IMR-90 (cell line): ENCODE results near the gene PLIN5. TPM values are rescaled to one million over a fixed set of nuclear protein-coding genes. Genes with fewer than 3 reads are reported as not detected.

ENCODE experiments used
- ATAC-seq: fragments of 200-7000 bp; cut with Tn5 transposase; 2 replicates; pipeline ENCODE4 v1.9.1; 2020; ENCODE audit warnings: low read depth, mild to moderate bottlenecking, moderate library complexity
- BruUV-seq: library from RNA; stranded (reverse); fragments of 400-500 nt; replicated peaks from 2 replicates; lab custom pipeline; 2021; lab: Mats Ljungman, UMichigan
- CTCF ChIA-PET: fragments of 300-600 bp; formaldehyde crosslinking; extraction: SDS; loops from one replicate; lab custom pipeline; 2021; ENCODE audit warnings: antibody characterized with exemption; lab: Yijun Ruan, JAX
- POLR2A ChIA-PET: fragments of 300-600 bp; sonication (Branson Sonifier 250); formaldehyde crosslinking; loops from one replicate; lab custom pipeline; 2022; ENCODE audit warnings: antibody characterized with exemption; ENCODE audit not compliant: unreplicated experiment; lab: Charles Lee
- DNase-seq: peaks from one replicate; pipeline ENCODE4 v3.0.0; 2013
- H2AFZ ChIP-seq: replicated peaks from 2 replicates; pipeline ENCODE3; 2013; ENCODE audit warnings: low read length, mild to moderate bottlenecking; ENCODE audit not compliant: poor library complexity
- H2AK5ac ChIP-seq: 2 replicates; pipeline ENCODE4 v1.6.1; 2013; ENCODE audit warnings: low read depth, low read length, inconsistent platforms
- H2AK9ac ChIP-seq: replicated peaks from 2 replicates; pipeline ENCODE3; 2013; ENCODE audit warnings: mild to moderate bottlenecking, low read depth, low read length, moderate library complexity; ENCODE audit not compliant: poor library complexity
- H2BK120ac ChIP-seq: 2 replicates; pipeline ENCODE4 v1.6.1; 2013; ENCODE audit warnings: low read depth, low read length, inconsistent platforms
- H2BK15ac ChIP-seq: 3 replicates; pipeline ENCODE4 v1.6.1; 2013; ENCODE audit warnings: low read depth, low read length, inconsistent platforms
- H2BK20ac ChIP-seq: 2 replicates; pipeline ENCODE4 v1.6.1; 2013; ENCODE audit warnings: low read depth, mild to moderate bottlenecking, inconsistent platforms, low read length, moderate library complexity
- H2BK5ac ChIP-seq: 2 replicates; pipeline ENCODE4 v1.6.1; 2013; ENCODE audit warnings: mild to moderate bottlenecking, low read depth, low read length, inconsistent platforms; ENCODE audit not compliant: poor library complexity, severe bottlenecking
- H3K14ac ChIP-seq: replicated peaks from 2 replicates; pipeline ENCODE4 v1.6.1; 2013; ENCODE audit warnings: low read depth, low read length, inconsistent platforms
- H3K18ac ChIP-seq: 2 replicates; pipeline ENCODE4 v1.6.1; 2013; ENCODE audit warnings: low read depth, low read length, control low read depth
- H3K23ac ChIP-seq: 2 replicates; pipeline ENCODE4 v1.6.1; 2013; ENCODE audit warnings: low read depth, low read length, inconsistent platforms
- H3K27ac ChIP-seq: 2 replicates; pipeline ENCODE4 v1.5.1; 2013; ENCODE audit warnings: mild to moderate bottlenecking, control low read depth, low read length; ENCODE audit not compliant: insufficient read depth
- H3K27me3 ChIP-seq: 2 replicates; pipeline ENCODE4 v1.6.1; 2013; ENCODE audit warnings: low read length; ENCODE audit not compliant: control insufficient read depth, insufficient read depth
- H3K36me3 ChIP-seq: 2 replicates; pipeline ENCODE4 v1.6.1; 2013; ENCODE audit warnings: low read length, mixed read lengths; ENCODE audit not compliant: control insufficient read depth, insufficient read depth
- H3K4ac ChIP-seq: 2 replicates; pipeline ENCODE4 v1.6.1; 2013; ENCODE audit warnings: low read depth, low read length, inconsistent platforms
- H3K4me1 ChIP-seq: 2 replicates; pipeline ENCODE4 v1.6.1; 2013; ENCODE audit warnings: low read length, mixed read lengths; ENCODE audit not compliant: control insufficient read depth, insufficient read depth
- H3K4me2 ChIP-seq: 2 replicates; pipeline ENCODE4 v1.6.1; 2013; ENCODE audit warnings: low read depth, mild to moderate bottlenecking, control low read depth, low read length, moderate library complexity
- H3K4me3 ChIP-seq: 2 replicates; pipeline ENCODE4 v1.5.1; 2013; ENCODE audit warnings: low read depth, mild to moderate bottlenecking, control low read depth, low read length, moderate library complexity; ENCODE audit not compliant: insufficient read depth
- H3K56ac ChIP-seq: 2 replicates; pipeline ENCODE4 v1.6.1; 2013; ENCODE audit warnings: low read length, inconsistent platforms; ENCODE audit not compliant: insufficient read depth; ENCODE audit errors: extremely low read depth
- H3K79me1 ChIP-seq, 2 experiments: 2 replicates each; pipeline ENCODE4 v1.6.1; 2013; ENCODE audit warnings: low read length in 2 of 2, inconsistent platforms in 1 of 2, low read depth in 1 of 2
- H3K9ac ChIP-seq: 2 replicates; pipeline ENCODE4 v1.6.1; 2013; ENCODE audit warnings: low read depth, low read length, control low read depth
- H3K9me1 ChIP-seq: 2 replicates; pipeline ENCODE4 v1.6.1; 2013; ENCODE audit warnings: low read length, inconsistent platforms; ENCODE audit not compliant: insufficient read depth
- H3K9me3 ChIP-seq: 2 replicates; pipeline ENCODE4 v1.6.1; 2013; ENCODE audit warnings: low read length; ENCODE audit not compliant: control insufficient read depth, insufficient read depth
- H4K20me1 ChIP-seq: 2 replicates; pipeline ENCODE4 v1.6.1; 2013; ENCODE audit warnings: low read length, inconsistent platforms; ENCODE audit not compliant: insufficient read depth
- H4K5ac ChIP-seq: 2 replicates; pipeline ENCODE4 v1.6.1; 2013; ENCODE audit warnings: mild to moderate bottlenecking, low read depth, low read length, control low read depth
- H4K8ac ChIP-seq, 2 experiments: 2 replicates each; pipeline ENCODE4 v1.6.1; 2013; ENCODE audit warnings: low read depth in 2 of 2, low read length in 2 of 2, control low read depth in 1 of 2, inconsistent platforms in 1 of 2
- H4K91ac ChIP-seq: 2 replicates; pipeline ENCODE4 v1.6.1; 2013; ENCODE audit warnings: low read depth, low read length, inconsistent platforms; ENCODE audit not compliant: insufficient read depth
- BHLHE40 ChIP-seq: fragments of 150-350 bp; IDR thresholded peaks from 2 replicates; pipeline ENCODE4 v1.6.1; 2016; ENCODE audit warnings: mild to moderate bottlenecking, low read depth, low read length
- CHD1 ChIP-seq: IDR thresholded peaks from 2 replicates; pipeline ENCODE4 v1.6.1; 2012; ENCODE audit warnings: low read depth, low read length, improper control_type of control experiment
- FOS ChIP-seq: fragments of 150-350 bp; IDR thresholded peaks from 2 replicates; pipeline ENCODE4 v1.6.1; 2016; ENCODE audit warnings: low read depth, low read length
- MAFK ChIP-seq: IDR thresholded peaks from 2 replicates; pipeline ENCODE4 v1.6.1; 2012; ENCODE audit warnings: low read depth, low read length, improper control_type of control experiment
- MAZ ChIP-seq: IDR thresholded peaks from 2 replicates; pipeline ENCODE4 v1.6.1; 2012; ENCODE audit warnings: low read depth, mild to moderate bottlenecking, low read length, improper control_type of control experiment, moderate library complexity, borderline replicate concordance
- MXI1 ChIP-seq: IDR thresholded peaks from 2 replicates; pipeline ENCODE4 v1.6.1; 2012; ENCODE audit warnings: low read depth, mild to moderate bottlenecking, low read length, moderate library complexity, borderline replicate concordance
- NFE2L2 ChIP-seq: fragments of 150-350 bp; IDR thresholded peaks from 2 replicates; pipeline ENCODE4 v1.6.1; 2016; ENCODE audit warnings: low read depth, mild to moderate bottlenecking, low read length
- RCOR1 ChIP-seq: IDR thresholded peaks from 2 replicates; pipeline ENCODE4 v1.6.1; 2012; ENCODE audit warnings: mild to moderate bottlenecking, low read length, improper control_type of control experiment; ENCODE audit not compliant: insufficient replicate concordance
- SMC3 ChIP-seq: fragments of 150-350 bp; IDR thresholded peaks from 2 replicates; pipeline ENCODE4 v1.6.1; 2016; ENCODE audit warnings: low read depth, mild to moderate bottlenecking, antibody characterized with exemption, low read length, moderate library complexity
- WGBS, 2 experiments: methylation state at CpG; one replicate each; pipeline versions ENCODE4 v1.1.5 to v1.1.7; 2013; ENCODE audit warnings: missing lambda C conversion rate in 2 of 2; ENCODE audit not compliant: insufficient read length in 1 of 2; ENCODE audit errors: extremely low coverage in 2 of 2; 5-methylcytosine and 5-hydroxymethylcytosine counted together
- dilution Hi-C: fragments of 300-500 bp; cut with HindIII; formaldehyde crosslinking; loops from one replicate; pipeline ENCODE4 v1.14.3; 2018; ENCODE audit warnings: low sequenced_read_pairs; ENCODE audit not compliant: unreplicated experiment
- in situ Hi-C: fragments of 300-500 bp; cut with MboI; formaldehyde crosslinking; loops from 3 replicates; pipeline ENCODE4 v1.14.3; 2019; ENCODE audit warnings: low sequenced_read_pairs, inconsistent platforms, mixed read lengths
- intact Hi-C: fragments of 100-400 bp; cut with micrococcal nuclease; formaldehyde crosslinking; loops from 2 replicates; pipeline ENCODE4 v1.10.0; 2022
- polyA plus RNA-seq, 3 experiments: library from polyadenylated mRNA; depleted of rRNA; stranded (reverse); fragments of >200 nt; gene quantifications; 2 replicates each; pipeline ENCODE4 v1.2.3, GENCODE V29; 2012; ENCODE audit warnings: low replicate concordance in 1 of 3
- total RNA-seq: library from RNA; depleted of rRNA; stranded (reverse); fragments of >200 nt; gene quantifications from 2 replicates; pipeline ENCODE4 v1.2.3, GENCODE V29; 2012
- TF ChIP-seq, protein P1 (sequence below): conservative IDR thresholded peaks from 2 replicates; pipeline ENCODE4 v1.5.1; 2012; ENCODE audit warnings: mild to moderate bottlenecking, low read depth, low read length, improper control_type of control experiment

PLIN5 gene
- total and polyA plus RNA-seq, 2 of the 4 experiments (the other 2 are of a cell fraction): not detected

DNA sequence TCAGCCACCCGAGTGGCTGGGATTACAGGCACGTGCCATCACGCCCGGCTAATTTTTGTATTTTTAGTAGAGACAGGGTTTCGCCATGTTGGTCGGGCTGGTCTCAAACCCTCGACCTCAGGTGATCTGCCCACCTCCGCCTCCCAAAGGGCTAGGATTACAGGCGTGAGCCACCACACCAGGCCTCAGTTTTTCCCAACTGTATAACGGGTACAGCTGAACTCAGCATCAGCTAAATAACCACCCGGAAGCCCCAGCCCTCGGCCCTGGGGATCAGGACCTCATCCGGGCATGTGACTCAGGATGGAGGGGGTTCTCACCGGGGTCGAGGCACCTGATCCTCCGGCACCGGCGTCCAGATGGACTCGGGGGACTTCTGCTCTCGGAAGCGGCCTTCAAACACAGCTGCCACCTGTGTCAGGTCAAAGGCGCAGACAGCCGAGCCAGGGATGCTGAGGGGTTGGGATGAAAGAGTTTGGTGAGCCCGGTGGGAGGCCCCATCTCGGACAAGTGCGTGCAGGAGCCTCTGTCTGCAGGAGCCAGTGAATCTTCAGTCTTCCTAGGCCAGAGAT lies 15.5 kb upstream of the PLIN5 start:
- intact Hi-C loops: no loop called here

More for the DNA sequence above, 15.5 kb upstream of the PLIN5 start:
- WGBS, 2 experiments: 80% methylated on average over 6 of the region's 26 CpGs; no CpG with 5 or more reads in 1 of the 2 experiments
- Histone ChIP-seq H3K9me3 (no peaks in the 10 kb centered on the region), H2BK20ac (no peak overlapping the region), H2BK5ac (no peak overlapping the region), H3K79me1 (no peaks in the 10 kb centered on the region), H4K20me1 (no peaks in the 10 kb centered on the region), H3K18ac (no peak overlapping the region), H3K9me1 (no peaks in the 10 kb centered on the region), H3K4me1 (no peaks in the 10 kb centered on the region), H4K91ac (no peak overlapping the region), H3K14ac (no peak overlapping the region), H3K23ac (no peak overlapping the region), H2BK15ac (no peak overlapping the region), H2AK9ac (no peak overlapping the region), H3K27ac (no peak overlapping the region), H3K4me3 (no peak overlapping the region), H3K56ac (no peak overlapping the region), H4K5ac (no peak overlapping the region), H2AK5ac (no peak overlapping the region), H3K27me3 (peaks cover 2% of the 10 kb centered on the region; the same call in 1 of the 2 replicates), H2AFZ (no peak overlapping the region), H3K4ac (no peak overlapping the region), H3K9ac (no peak overlapping the region), H3K36me3 (no peaks in the 10 kb centered on the region), H4K8ac (no peak overlapping the region), H2BK120ac (no peak overlapping the region), H3K4me2 (no peak overlapping the region)
- dilution Hi-C loops (no loop called here), in situ Hi-C loops (no loop called here)
- DNase-seq (no peak), ATAC-seq (no peak)
- no TSS peak for BruUV-seq
- CTCF ChIA-PET: no interaction called here
- TF ChIP-seq MAZ: no peak
- no peak for TF ChIP-seq MXI1
- no peak for TF ChIP-seq CHD1
- no peak for TF ChIP-seq FOS
- no peak for TF ChIP-seq MAFK
- no peak for TF ChIP-seq RCOR1
- TF ChIP-seq BHLHE40: no peak
- TF ChIP-seq, protein P1, sequence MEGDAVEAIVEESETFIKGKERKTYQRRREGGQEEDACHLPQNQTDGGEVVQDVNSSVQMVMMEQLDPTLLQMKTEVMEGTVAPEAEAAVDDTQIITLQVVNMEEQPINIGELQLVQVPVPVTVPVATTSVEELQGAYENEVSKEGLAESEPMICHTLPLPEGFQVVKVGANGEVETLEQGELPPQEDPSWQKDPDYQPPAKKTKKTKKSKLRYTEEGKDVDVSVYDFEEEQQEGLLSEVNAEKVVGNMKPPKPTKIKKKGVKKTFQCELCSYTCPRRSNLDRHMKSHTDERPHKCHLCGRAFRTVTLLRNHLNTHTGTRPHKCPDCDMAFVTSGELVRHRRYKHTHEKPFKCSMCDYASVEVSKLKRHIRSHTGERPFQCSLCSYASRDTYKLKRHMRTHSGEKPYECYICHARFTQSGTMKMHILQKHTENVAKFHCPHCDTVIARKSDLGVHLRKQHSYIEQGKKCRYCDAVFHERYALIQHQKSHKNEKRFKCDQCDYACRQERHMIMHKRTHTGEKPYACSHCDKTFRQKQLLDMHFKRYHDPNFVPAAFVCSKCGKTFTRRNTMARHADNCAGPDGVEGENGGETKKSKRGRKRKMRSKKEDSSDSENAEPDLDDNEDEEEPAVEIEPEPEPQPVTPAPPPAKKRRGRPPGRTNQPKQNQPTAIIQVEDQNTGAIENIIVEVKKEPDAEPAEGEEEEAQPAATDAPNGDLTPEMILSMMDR: no peak
- no peak for TF ChIP-seq SMC3
- TF ChIP-seq NFE2L2: no peak
- POLR2A ChIA-PET: no interaction called here
